Central memory CD8-positive, alpha-beta T cell (primary cell): ENCODE results near the gene DAPK1.

Experiments
- ATAC-seq: fragments of 150-1000 bp; cut with Tn5 transposase; replicated peaks from 2 replicates; pipeline ENCODE4 v1.10.0; 2022; ENCODE audit warnings: mild to moderate bottlenecking, moderate FRiP score, moderate number of reproducible peaks; ENCODE audit not compliant: poor library complexity, severe bottlenecking; ENCODE audit errors: extremely low read depth
- DNase-seq, 2 donors: peaks; one replicate each; pipeline ENCODE4 v3.0.0; 2021; ENCODE audit warnings: low spot score in 2 of 2
- H3K27ac Mint-ChIP-seq: one replicate; pipeline ENCODE4 v1.8.0; 2022; ENCODE audit warnings: low read depth, mild to moderate bottlenecking, moderate library complexity, mixed read lengths
- H3K27me3 Mint-ChIP-seq: one replicate; pipeline ENCODE4 v1.8.0; 2022; ENCODE audit warnings: mixed read lengths
- H3K36me3 Mint-ChIP-seq: one replicate; pipeline ENCODE4 v1.8.0; 2022; ENCODE audit warnings: mild to moderate bottlenecking, moderate library complexity, mixed read lengths; ENCODE audit not compliant: insufficient read depth
- H3K4me1 Mint-ChIP-seq: one replicate; pipeline ENCODE4 v1.8.0; 2022; ENCODE audit warnings: mixed read lengths
- H3K4me3 Mint-ChIP-seq: one replicate; pipeline ENCODE4 v1.8.0; 2022; ENCODE audit warnings: mild to moderate bottlenecking, moderate library complexity, mixed read lengths
- H3K9me3 Mint-ChIP-seq: one replicate; pipeline ENCODE4 v1.8.0; 2022; ENCODE audit warnings: mixed read lengths

The DAPK1 gene

GRCh38 chr9:87586731-87587355, 89.2 kb downstream of the DAPK1 start:
- H3K27ac Mint-ChIP-seq: no peak overlapping the region
- H3K4me3 Mint-ChIP-seq: no peak overlapping the region
- ATAC-seq: no peak
- no peaks in the 10 kb centered on the region for H3K36me3 Mint-ChIP-seq
- H3K9me3 Mint-ChIP-seq: no peaks in the 10 kb centered on the region
- H3K27me3 Mint-ChIP-seq: no peaks in the 10 kb centered on the region
- DNase-seq: no peak
- H3K4me1 Mint-ChIP-seq: no peaks in the 10 kb centered on the region

GRCh38 chr9:87587356-87587745, 89.7 kb downstream of the DAPK1 start:
- Mint-ChIP-seq H3K4me1 (no peaks in the 10 kb centered on the region), H3K27ac (no peak overlapping the region), H3K36me3 (no peaks in the 10 kb centered on the region), H3K4me3 (no peak overlapping the region), H3K27me3 (peaks cover under 1% of the 10 kb centered on the region), H3K9me3 (no peaks in the 10 kb centered on the region)
- DNase-seq (no peak), ATAC-seq (no peak)

- DNase-seq: no peak
- ATAC-seq: no peak
- no peaks in the 10 kb centered on the region for H3K4me1 Mint-ChIP-seq
- no peaks in the 10 kb centered on the region for H3K9me3 Mint-ChIP-seq
- H3K4me3 Mint-ChIP-seq: no peak overlapping the region
- H3K27ac Mint-ChIP-seq: no peak overlapping the region
- no peaks in the 10 kb centered on the region for H3K36me3 Mint-ChIP-seq
- H3K27me3 Mint-ChIP-seq: peaks cover 6% of the 10 kb centered on the region
Observed at GRCh38 chr9:87587864-87588263, 90.2 kb downstream of the DAPK1 start.

- no peaks in the 10 kb centered on the region for H3K36me3 Mint-ChIP-seq
- H3K9me3 Mint-ChIP-seq: no peaks in the 10 kb centered on the region
- no peaks in the 10 kb centered on the region for H3K4me1 Mint-ChIP-seq
- DNase-seq (no peak), ATAC-seq (no peak)
- H3K4me3 Mint-ChIP-seq: no peak overlapping the region
- peaks cover 10% of the 10 kb centered on the region for H3K27me3 Mint-ChIP-seq
- no peak overlapping the region for H3K27ac Mint-ChIP-seq
Observed at GRCh38 chr9:87588339-87588738, 90.7 kb downstream of the DAPK1 start.

- ATAC-seq (no peak), DNase-seq (no peak)
- Mint-ChIP-seq H3K4me3 (no peak overlapping the region), H3K27ac (no peak overlapping the region), H3K27me3 (peaks cover 15% of the 10 kb centered on the region), H3K36me3 (no peaks in the 10 kb centered on the region), H3K4me1 (no peaks in the 10 kb centered on the region), H3K9me3 (no peaks in the 10 kb centered on the region)
Observed at GRCh38 chr9:87590996-87591395, 93.3 kb downstream of the DAPK1 start.

GRCh38 chr9:87592554-87593358, 95.1 kb downstream of the DAPK1 start:
- Mint-ChIP-seq H3K36me3 (no peaks in the 10 kb centered on the region), H3K27me3 (peaks cover 15% of the 10 kb centered on the region), H3K9me3 (no peaks in the 10 kb centered on the region), H3K4me3 (no peak overlapping the region), H3K27ac (no peak overlapping the region), H3K4me1 (no peaks in the 10 kb centered on the region)
- ATAC-seq: no peak
- no peak for DNase-seq

GRCh38 chr9:87593359-87593980, 95.8 kb downstream of the DAPK1 start:
- no peak overlapping the region for H3K4me3 Mint-ChIP-seq
- H3K36me3 Mint-ChIP-seq: no peaks in the 10 kb centered on the region
- no peaks in the 10 kb centered on the region for H3K9me3 Mint-ChIP-seq
- H3K4me1 Mint-ChIP-seq: no peaks in the 10 kb centered on the region
- DNase-seq: no peak
- peaks cover 15% of the 10 kb centered on the region for H3K27me3 Mint-ChIP-seq
- no peak for ATAC-seq
- no peak overlapping the region for H3K27ac Mint-ChIP-seq

GRCh38 chr9:87594194-87594593, 96.5 kb downstream of the DAPK1 start:
- ATAC-seq (no peak), DNase-seq (no peak)
- H3K9me3 Mint-ChIP-seq: no peaks in the 10 kb centered on the region
- no peaks in the 10 kb centered on the region for H3K4me1 Mint-ChIP-seq
- peaks cover 15% of the 10 kb centered on the region for H3K27me3 Mint-ChIP-seq
- no peaks in the 10 kb centered on the region for H3K36me3 Mint-ChIP-seq
- H3K4me3 Mint-ChIP-seq: no peak overlapping the region
- no peak overlapping the region for H3K27ac Mint-ChIP-seq

GRCh38 chr9:87594662-87595061, 97.0 kb downstream of the DAPK1 start:
- no peak for DNase-seq
- Mint-ChIP-seq H3K27me3 (peaks cover 15% of the 10 kb centered on the region), H3K4me1 (no peaks in the 10 kb centered on the region), H3K4me3 (no peak overlapping the region), H3K27ac (no peak overlapping the region), H3K9me3 (no peaks in the 10 kb centered on the region), H3K36me3 (no peaks in the 10 kb centered on the region)
- ATAC-seq: no peak

GRCh38 chr9:87595610-87596009, 97.9 kb downstream of the DAPK1 start:
- Mint-ChIP-seq H3K4me3 (no peak overlapping the region), H3K27ac (no peak overlapping the region), H3K27me3 (peaks cover 22% of the 10 kb centered on the region), H3K9me3 (no peaks in the 10 kb centered on the region), H3K36me3 (no peaks in the 10 kb centered on the region), H3K4me1 (no peaks in the 10 kb centered on the region)
- DNase-seq (no peak), ATAC-seq (no peak)

- Mint-ChIP-seq H3K27ac (no peak overlapping the region), H3K4me1 (no peaks in the 10 kb centered on the region), H3K9me3 (no peaks in the 10 kb centered on the region), H3K4me3 (no peak overlapping the region), H3K36me3 (no peaks in the 10 kb centered on the region), H3K27me3 (peaks cover 35% of the 10 kb centered on the region)
- ATAC-seq (no peak), DNase-seq (no peak)
Observed at GRCh38 chr9:87596862-87597261, 99.2 kb downstream of the DAPK1 start.

- H3K4me3 Mint-ChIP-seq: no peak overlapping the region
- H3K4me1 Mint-ChIP-seq: no peaks in the 10 kb centered on the region
- DNase-seq: no peak
- peaks cover 39% of the 10 kb centered on the region for H3K27me3 Mint-ChIP-seq
- ATAC-seq: no peak
- no peak overlapping the region for H3K27ac Mint-ChIP-seq
- H3K36me3 Mint-ChIP-seq: no peaks in the 10 kb centered on the region
- no peaks in the 10 kb centered on the region for H3K9me3 Mint-ChIP-seq
Observed at GRCh38 chr9:87597710-87598443, 100.2 kb downstream of the DAPK1 start.
